ENCODE results near the gene DNAJB13. TPM values are rescaled to one million over a fixed set of nuclear protein-coding genes. Genes with fewer than 3 reads are reported as not detected.

DNAJB13 gene
- total and polyA plus RNA-seq, 2 of the 13 experiments (the other 11 are each of a cell fraction or from before 2014, with no cell fraction given), result 2.3 TPM; not detected in 1

GRCh38 chr11:73982990-73983740 is 32.3 kb downstream of the DNAJB13 start (continued):
- TF ChIP-seq HMGXB3 (CRISPR knock-in tag; IDR thresholded peaks at IDR 0.05; ENCODE audit: borderline replicate concordance) (peak; percentile 68; the same call in 1 of the 2 replicates), ZNF790 (CRISPR knock-in tag; IDR thresholded peaks at IDR 0.05; ENCODE audit: borderline replicate concordance) (peak; percentile 92; the same call in 1 of the 2 replicates), KDM1A (CRISPR knock-in tag; IDR thresholded peaks at IDR 0.05) (no peak), NR3C1 (CRISPR knock-in tag; IDR thresholded peaks at IDR 0.05) (no peak), ZNF549 (CRISPR knock-in tag; IDR thresholded peaks at IDR 0.05) (0 out of 2 replicates have a peak, but pooled peaks have one; percentile 50), HNRNPUL1 (IDR thresholded peaks at IDR 0.05; ENCODE audit: low read depth, low read length) (no peak), ONECUT2 (CRISPR knock-in tag; IDR thresholded peaks at IDR 0.05) (peak; percentile 68; the same call in 1 of the 2 replicates), MYC (CRISPR knock-in tag; IDR thresholded peaks at IDR 0.05; ENCODE audit: borderline replicate concordance) (peak; percentile 97), SOX5 (CRISPR knock-in tag; IDR thresholded peaks at IDR 0.05; ENCODE audit: borderline replicate concordance) (peak; percentile 36; the same call in 1 of the 2 replicates), ZNF354B (CRISPR knock-in tag; IDR thresholded peaks at IDR 0.05) (no peak; the same call in 1 of the 2 replicates), MXD3 (CRISPR knock-in tag; IDR thresholded peaks at IDR 0.05) (peak; percentile 90), ZNF362 (CRISPR knock-in tag; IDR thresholded peaks at IDR 0.05; ENCODE audit: borderline replicate concordance) (peak; percentile 11; the same call in 1 of the 2 replicates), MXD4 (CRISPR knock-in tag; IDR thresholded peaks at IDR 0.05) (peak; percentile 75; the same call in 1 of the 2 replicates), PHF20 (CRISPR knock-in tag; IDR thresholded peaks at IDR 0.05) (peak; percentile 52), ZNF329 (CRISPR knock-in tag; IDR thresholded peaks at IDR 0.05; ENCODE audit: low read depth) (0 out of 2 replicates have a peak, but pooled peaks have one; percentile 33), MEF2D (CRISPR knock-in tag; IDR thresholded peaks at IDR 0.05) (peak; percentile 81), ZNF30 (CRISPR knock-in tag; IDR thresholded peaks at IDR 0.05) (peak; percentile 88; the same call in 1 of the 2 replicates), HNF1B (CRISPR knock-in tag; IDR thresholded peaks at IDR 0.05) (peak; percentile 63), BRD4 (CRISPR knock-in tag; IDR thresholded peaks at IDR 0.05) (peak; percentile 91; the same call in 1 of the 2 replicates), ESRRA (CRISPR knock-in tag; IDR thresholded peaks at IDR 0.05; ENCODE audit: low read depth) (peak; percentile 74), MAZ (IDR thresholded peaks at IDR 0.05; ENCODE audit: borderline replicate concordance, low read depth, low read length) (no peak), MAZ (CRISPR knock-in tag; IDR thresholded peaks at IDR 0.05; ENCODE audit: low read depth) (peak; percentile 73)

Data from HepG2 (cell line).